K562 (cell line): ENCODE data around the gene CLCN6. TPM values are rescaled to one million over a fixed set of nuclear protein-coding genes. Genes with fewer than 3 reads are reported as not detected.

Experiments
- ATAC-seq: fragments of 200-7000 bp; cut with Tn5 transposase; 3 replicates; pipeline ENCODE4 v1.9.1; 2020; ENCODE audit warnings: moderate library complexity
- BruUV-seq: library from RNA; stranded (reverse); fragments of 400-500 nt; replicated peaks from 2 replicates; lab custom pipeline; 2021; lab: Mats Ljungman, UMichigan
- CTCF ChIA-PET: fragments of 300-600 bp; formaldehyde crosslinking; extraction: SDS; loops from one replicate; lab custom pipeline; 2021; ENCODE audit warnings: low intra/inter-chr PET ratio; lab: Yijun Ruan, JAX
- POLR2A ChIA-PET: fragments of 300-600, 350-650 bp; sonication (Branson Sonifier 250); formaldehyde crosslinking; extraction: SDS; loops from one replicate; lab custom pipeline; 2021; ENCODE audit warnings: antibody characterized with exemption, inconsistent platforms; lab: Yijun Ruan, JAX
- DNase-seq, 4 experiments: peaks; one replicate each; pipeline versions ENCODE4 v3.0.0 to v3.0.0-alpha.2; 2011 to 2018; ENCODE audit warnings: low spot score in 3 of 4, mixed read lengths in 3 of 4; ENCODE audit errors: extremely low read depth in 1 of 4
- FAIRE-seq: peaks from 2 replicates; lab custom pipeline; 2011; peaks lifted over from hg19 to GRCh38; lab: Jason Lieb, UNC
- H2AFZ ChIP-seq: 2 replicates; pipeline ENCODE4 v1.6.0; 2011; ENCODE audit warnings: low read depth, low read length, control low read depth, inconsistent platforms
- H3K27ac ChIP-seq: fragments of 200-600 bp; 3 replicates; pipeline ENCODE4 v1.8.0; 2011; ENCODE audit warnings: low read depth, mild to moderate bottlenecking, control low read depth, inconsistent platforms, low read length, moderate library complexity, mixed read lengths; ENCODE audit errors: extremely low read depth
- H3K27me3 ChIP-seq, 2 experiments: fragments of 300-600 bp in 1 of 2; 2 replicates in 1 of 2; 3 replicates in 1 of 2; pipeline versions ENCODE4 v1.6.0 to v1.8.0; 2011; ENCODE audit warnings: inconsistent platforms in 2 of 2, low read length in 2 of 2, mild to moderate bottlenecking in 1 of 2, mixed read lengths in 1 of 2, moderate library complexity in 1 of 2; ENCODE audit not compliant: control insufficient read depth in 2 of 2, insufficient read depth in 2 of 2
- H3K36me3 ChIP-seq: fragments of 300-600 bp; 3 replicates; pipeline ENCODE4 v1.8.0; 2011; ENCODE audit warnings: mild to moderate bottlenecking, low read length, inconsistent platforms; ENCODE audit not compliant: control insufficient read depth, insufficient read depth
- H3K4me1 ChIP-seq, 2 experiments: fragments of 200-600 bp in 1 of 2; replicated peaks in 1 of 2; 2 replicates in 1 of 2; 3 replicates in 1 of 2; pipeline versions ENCODE4 v1.5.1 to v1.8.0; 2011; ENCODE audit warnings: inconsistent platforms in 2 of 2, low read length in 2 of 2, mild to moderate bottlenecking in 1 of 2, mixed read lengths in 1 of 2, moderate library complexity in 1 of 2; ENCODE audit not compliant: control insufficient read depth in 2 of 2, insufficient read depth in 2 of 2
- H3K4me2 ChIP-seq: 2 replicates; pipeline ENCODE4 v1.6.1; 2011; ENCODE audit warnings: low read length, control low read depth, inconsistent platforms, mixed read lengths; ENCODE audit not compliant: insufficient read depth
- H3K4me3 ChIP-seq: fragments of 200-600 bp; sonication (generic), shearing (Covaris generic); 2 replicates; pipeline ENCODE4 v1.5.1; 2016; ENCODE audit warnings: control low read depth, inconsistent platforms
- H3K79me2 ChIP-seq: fragments of 200-600 bp; 3 replicates; pipeline ENCODE4 v1.8.0; 2011; ENCODE audit warnings: low read length, inconsistent platforms; ENCODE audit not compliant: control insufficient read depth, insufficient read depth
- H3K9ac ChIP-seq, 2 experiments: 2 replicates each; pipeline versions ENCODE4 v1.6.0 to v1.6.1; 2011; ENCODE audit warnings: low read depth in 2 of 2, low read length in 2 of 2, control low read depth in 1 of 2, inconsistent platforms in 1 of 2, mild to moderate bottlenecking in 1 of 2, mixed read lengths in 1 of 2; ENCODE audit not compliant: insufficient read depth in 1 of 2
- H3K9me1 ChIP-seq: one replicate; pipeline ENCODE4 v1.6.0; 2011; ENCODE audit warnings: inconsistent platforms, mild to moderate bottlenecking, low read length, moderate library complexity; ENCODE audit not compliant: control insufficient read depth, insufficient read depth
- H3K9me3 ChIP-seq: replicated peaks from 2 replicates; pipeline ENCODE4 v1.5.1; 2011; ENCODE audit warnings: low read depth, low read length, inconsistent platforms; ENCODE audit not compliant: control insufficient read depth, insufficient read depth
- H4K20me1 ChIP-seq: replicated peaks from 2 replicates; pipeline ENCODE4 v1.6.1; 2011; ENCODE audit warnings: low read length, inconsistent platforms, mixed read lengths; ENCODE audit not compliant: control insufficient read depth, insufficient read depth
- RBM22 ChIP-seq: fragments of 200-400 bp; formaldehyde crosslinking; IDR thresholded peaks from 2 replicates; pipeline ENCODE4 v1.6.1; 2018; ENCODE audit warnings: low read length, low read depth; ENCODE audit not compliant: poor library complexity, severe bottlenecking
- SAFB ChIP-seq: fragments of 200-400 bp; formaldehyde crosslinking; IDR thresholded peaks from 2 replicates; pipeline ENCODE4 v1.6.1; 2017; ENCODE audit warnings: low read depth, low read length, borderline replicate concordance
- SIN3A ChIP-seq, 2 experiments: fragments of 150-350 bp in 1 of 2; IDR thresholded peaks; 2 replicates each; pipeline ENCODE4 v1.6.1; 2011 to 2016; ENCODE audit warnings: borderline replicate concordance in 2 of 2, low read depth in 2 of 2, low read length in 2 of 2, mild to moderate bottlenecking in 2 of 2, moderate library complexity in 2 of 2; ENCODE audit not compliant: control insufficient read depth in 1 of 2
- ZNF134 ChIP-seq: fragments of 250-450 bp; sonication (Bioruptor Pico); conservative IDR thresholded peaks from 2 replicates; pipeline ENCODE4 v1.4.0; 2020
- WGBS: fragments of 100-300 bp; shearing (Covaris generic); methylation state at CpG from one replicate; pipeline ENCODE4 v1.1.6; 2016; ENCODE audit warnings: low coverage, mixed read lengths; ENCODE audit not compliant: insufficient coverage; ENCODE audit errors: missing lambda C conversion rate; 5-methylcytosine and 5-hydroxymethylcytosine counted together
- in situ Hi-C: fragments of 300-500 bp; cut with MboI; formaldehyde crosslinking; loops from 4 replicates; pipeline ENCODE4 v1.15.0; 2018; ENCODE audit warnings: inconsistent platforms, mixed read lengths
- intact Hi-C: fragments of 100-400 bp; cut with micrococcal nuclease; formaldehyde crosslinking; loops from 2 replicates; pipeline ENCODE4 v1.14.2; 2022
- polyA plus RNA-seq, 8 experiments: library from polyadenylated mRNA; depleted of rRNA in 4 of 8; stranded (reverse) in 5 of 8; unstranded in 3 of 8; fragments of >200 nt; fragmentation: Nextera tagmentation in 2 of 8; fragmentation: Illumina TruSeq in 1 of 8; extraction: Ambion mirVana in 2 of 8; extraction: Trizol in 1 of 8; gene quantifications; 2 replicates each; pipeline versions ENCODE4 v1.2.1 to v1.2.3, GENCODE V29; 2011 to 2014; ENCODE audit warnings: inconsistent platforms in 1 of 8, missing spikeins in 1 of 8
- total RNA-seq, 7 experiments: library from RNA; depleted of rRNA in 6 of 7; stranded (reverse); fragments of >200 nt in 6 of 7; fragmentation: Illumina TruSeq in 2 of 7; extraction: Trizol in 2 of 7; gene quantifications; 2 replicates each; pipeline versions ENCODE4 v1.2.1 to v1.2.3, GENCODE V29; 2011 to 2021; ENCODE audit warnings: low replicate concordance in 1 of 7
- TF ChIP-seq, protein P1 (sequence below): IDR thresholded peaks from 3 replicates; pipeline ENCODE4 v1.6.1; 2011; ENCODE audit warnings: borderline replicate concordance, mild to moderate bottlenecking; ENCODE audit not compliant: insufficient read length, insufficient read depth
- TF ChIP-seq, protein P2 (sequence below): fragments of 200-800 bp; sonication (Bioruptor generic); IDR thresholded peaks from 2 replicates; pipeline ENCODE4 v1.6.1; 2016; ENCODE audit warnings: missing genetic modification characterization, missing compliant biosample characterization
- TF ChIP-seq, protein P3 (sequence below): fragments of 250-450 bp; sonication (Bioruptor Pico); IDR thresholded peaks from 2 replicates; pipeline ENCODE4 v1.8.0; 2022; ENCODE audit warnings: moderate library complexity, mild to moderate bottlenecking, inconsistent platforms
- TF ChIP-seq, protein P4 (sequence below): fragments of 200-400 bp; formaldehyde crosslinking; IDR thresholded peaks from 2 replicates; pipeline ENCODE4 v1.6.1; 2017; ENCODE audit warnings: mild to moderate bottlenecking, low read depth, low read length, moderate library complexity

The CLCN6 gene
- total and polyA plus RNA-seq, 9 of the 15 experiments (the other 6 are each of a cell fraction or from before 2014, with no cell fraction given) = 2.0 to 21.8 (median 13.6) TPM

DNA sequence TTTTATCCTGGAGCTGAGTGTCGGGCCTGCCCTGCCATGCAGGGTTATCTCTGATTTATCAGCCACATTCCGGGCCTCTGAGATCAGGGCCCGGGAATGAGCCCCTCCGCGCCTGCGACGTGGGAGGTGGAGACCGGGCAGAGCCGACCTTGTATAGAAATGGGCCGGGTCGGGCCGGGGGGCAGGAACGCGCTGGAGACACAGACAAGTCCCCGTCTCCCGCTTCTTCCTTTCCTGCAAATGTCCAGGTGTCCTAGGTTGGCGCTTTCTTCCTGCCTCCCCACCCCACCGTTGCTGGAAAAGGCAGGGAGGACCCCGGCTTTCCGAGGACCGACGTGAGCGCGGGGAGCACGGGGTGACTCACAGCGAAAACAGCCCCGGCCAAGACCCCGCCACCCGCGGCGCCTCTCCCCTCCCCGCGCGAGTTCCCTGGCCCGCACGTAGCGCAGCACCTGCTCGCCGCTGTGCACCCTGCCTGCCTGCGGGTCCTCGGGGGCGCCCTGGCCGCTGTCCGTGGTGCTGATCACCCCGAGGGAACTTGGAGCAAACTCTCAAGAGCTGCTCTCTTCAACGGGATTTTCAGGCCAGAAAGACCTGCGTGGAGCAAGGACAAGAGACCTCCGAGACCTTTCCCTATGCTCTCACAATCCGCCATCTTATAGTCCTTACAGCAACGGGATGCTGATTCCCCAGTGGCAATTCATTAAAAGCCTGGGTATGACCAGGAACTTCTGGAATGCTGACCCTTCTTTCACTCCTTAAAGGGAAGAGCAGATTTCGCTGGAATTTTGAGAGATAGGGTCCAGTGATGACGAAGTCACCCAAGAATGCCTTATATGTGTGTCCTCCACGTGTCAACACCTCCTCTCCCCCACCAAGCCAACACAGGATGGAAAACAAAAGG, 53.2 kb downstream of the CLCN6 start:
- Histone ChIP-seq H3K4me3 (no peak overlapping the region), H3K9me1 (no peaks in the 10 kb centered on the region), H3K9me3 (no peaks in the 10 kb centered on the region), H2AFZ (no peak overlapping the region), H3K79me2 (no peaks in the 10 kb centered on the region), H3K27ac (no peak overlapping the region), H4K20me1 (peaks cover 16% of the 10 kb centered on the region), H3K9ac (no peak overlapping the region), H3K4me2 (no peak overlapping the region), H3K27me3 (peaks cover 40 to 45% of the 10 kb centered on the region in 2 experiments; a peak in 4 of 5 replicates), H3K36me3 (no peaks in the 10 kb centered on the region), H3K4me1 (peaks cover 0 to 10% of the 10 kb centered on the region in 2 experiments; a peak in 2 of 5 replicates)
- DNase-seq (peak; percentile 89 to 97 (median 94)), ATAC-seq (peak; percentile 99), FAIRE-seq (peak; percentile 74)
- in situ Hi-C loops (no loop called here), intact Hi-C loops (no loop called here)
- ChIA-PET POLR2A (interaction anchor here (0.6 to 1.6 kb wide), 6 partner anchors 11 to 195 kb away, joined by 3 to 17 read pairs (median 3); partner anchors contain the start of genes FBXO6 and NPPA), CTCF (no interaction called here)
- no TSS peak for BruUV-seq
- 1% methylated on average over 52 of the region's 53 CpGs for WGBS
- TF ChIP-seq SIN3A (IDR thresholded peaks at IDR 0.05; ENCODE audit: borderline replicate concordance in 2 of 2, control insufficient read depth in 1 of 2, low read depth in 2 of 2, low read length in 2 of 2) (peak; percentile 89 to 97), RBM22 (no peak), SAFB (0 out of 2 replicates have a peak, but pooled peaks have one; percentile 59), ZNF134 (CRISPR knock-in tag) (no peak)
- TF ChIP-seq, protein P1, sequence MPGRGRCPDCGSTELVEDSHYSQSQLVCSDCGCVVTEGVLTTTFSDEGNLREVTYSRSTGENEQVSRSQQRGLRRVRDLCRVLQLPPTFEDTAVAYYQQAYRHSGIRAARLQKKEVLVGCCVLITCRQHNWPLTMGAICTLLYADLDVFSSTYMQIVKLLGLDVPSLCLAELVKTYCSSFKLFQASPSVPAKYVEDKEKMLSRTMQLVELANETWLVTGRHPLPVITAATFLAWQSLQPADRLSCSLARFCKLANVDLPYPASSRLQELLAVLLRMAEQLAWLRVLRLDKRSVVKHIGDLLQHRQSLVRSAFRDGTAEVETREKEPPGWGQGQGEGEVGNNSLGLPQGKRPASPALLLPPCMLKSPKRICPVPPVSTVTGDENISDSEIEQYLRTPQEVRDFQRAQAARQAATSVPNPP = no peak
- TF ChIP-seq, protein P2, sequence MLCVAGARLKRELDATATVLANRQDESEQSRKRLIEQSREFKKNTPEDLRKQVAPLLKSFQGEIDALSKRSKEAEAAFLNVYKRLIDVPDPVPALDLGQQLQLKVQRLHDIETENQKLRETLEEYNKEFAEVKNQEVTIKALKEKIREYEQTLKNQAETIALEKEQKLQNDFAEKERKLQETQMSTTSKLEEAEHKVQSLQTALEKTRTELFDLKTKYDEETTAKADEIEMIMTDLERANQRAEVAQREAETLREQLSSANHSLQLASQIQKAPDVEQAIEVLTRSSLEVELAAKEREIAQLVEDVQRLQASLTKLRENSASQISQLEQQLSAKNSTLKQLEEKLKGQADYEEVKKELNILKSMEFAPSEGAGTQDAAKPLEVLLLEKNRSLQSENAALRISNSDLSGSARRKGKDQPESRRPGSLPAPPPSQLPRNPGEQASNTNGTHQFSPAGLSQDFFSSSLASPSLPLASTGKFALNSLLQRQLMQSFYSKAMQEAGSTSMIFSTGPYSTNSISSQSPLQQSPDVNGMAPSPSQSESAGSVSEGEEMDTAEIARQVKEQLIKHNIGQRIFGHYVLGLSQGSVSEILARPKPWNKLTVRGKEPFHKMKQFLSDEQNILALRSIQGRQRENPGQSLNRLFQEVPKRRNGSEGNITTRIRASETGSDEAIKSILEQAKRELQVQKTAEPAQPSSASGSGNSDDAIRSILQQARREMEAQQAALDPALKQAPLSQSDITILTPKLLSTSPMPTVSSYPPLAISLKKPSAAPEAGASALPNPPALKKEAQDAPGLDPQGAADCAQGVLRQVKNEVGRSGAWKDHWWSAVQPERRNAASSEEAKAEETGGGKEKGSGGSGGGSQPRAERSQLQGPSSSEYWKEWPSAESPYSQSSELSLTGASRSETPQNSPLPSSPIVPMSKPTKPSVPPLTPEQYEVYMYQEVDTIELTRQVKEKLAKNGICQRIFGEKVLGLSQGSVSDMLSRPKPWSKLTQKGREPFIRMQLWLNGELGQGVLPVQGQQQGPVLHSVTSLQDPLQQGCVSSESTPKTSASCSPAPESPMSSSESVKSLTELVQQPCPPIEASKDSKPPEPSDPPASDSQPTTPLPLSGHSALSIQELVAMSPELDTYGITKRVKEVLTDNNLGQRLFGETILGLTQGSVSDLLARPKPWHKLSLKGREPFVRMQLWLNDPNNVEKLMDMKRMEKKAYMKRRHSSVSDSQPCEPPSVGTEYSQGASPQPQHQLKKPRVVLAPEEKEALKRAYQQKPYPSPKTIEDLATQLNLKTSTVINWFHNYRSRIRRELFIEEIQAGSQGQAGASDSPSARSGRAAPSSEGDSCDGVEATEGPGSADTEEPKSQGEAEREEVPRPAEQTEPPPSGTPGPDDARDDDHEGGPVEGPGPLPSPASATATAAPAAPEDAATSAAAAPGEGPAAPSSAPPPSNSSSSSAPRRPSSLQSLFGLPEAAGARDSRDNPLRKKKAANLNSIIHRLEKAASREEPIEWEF (CRISPR knock-in tag) = no peak
- TF ChIP-seq, protein P3, sequence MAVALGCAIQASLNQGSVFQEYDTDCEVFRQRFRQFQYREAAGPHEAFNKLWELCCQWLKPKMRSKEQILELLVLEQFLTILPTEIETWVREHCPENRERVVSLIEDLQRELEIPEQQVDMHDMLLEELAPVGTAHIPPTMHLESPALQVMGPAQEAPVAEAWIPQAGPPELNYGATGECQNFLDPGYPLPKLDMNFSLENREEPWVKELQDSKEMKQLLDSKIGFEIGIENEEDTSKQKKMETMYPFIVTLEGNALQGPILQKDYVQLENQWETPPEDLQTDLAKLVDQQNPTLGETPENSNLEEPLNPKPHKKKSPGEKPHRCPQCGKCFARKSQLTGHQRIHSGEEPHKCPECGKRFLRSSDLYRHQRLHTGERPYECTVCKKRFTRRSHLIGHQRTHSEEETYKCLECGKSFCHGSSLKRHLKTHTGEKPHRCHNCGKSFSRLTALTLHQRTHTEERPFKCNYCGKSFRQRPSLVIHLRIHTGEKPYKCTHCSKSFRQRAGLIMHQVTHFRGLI (CRISPR knock-in tag) = 0 out of 2 replicates have a peak, but pooled peaks have one; percentile 13
- TF ChIP-seq, protein P4, sequence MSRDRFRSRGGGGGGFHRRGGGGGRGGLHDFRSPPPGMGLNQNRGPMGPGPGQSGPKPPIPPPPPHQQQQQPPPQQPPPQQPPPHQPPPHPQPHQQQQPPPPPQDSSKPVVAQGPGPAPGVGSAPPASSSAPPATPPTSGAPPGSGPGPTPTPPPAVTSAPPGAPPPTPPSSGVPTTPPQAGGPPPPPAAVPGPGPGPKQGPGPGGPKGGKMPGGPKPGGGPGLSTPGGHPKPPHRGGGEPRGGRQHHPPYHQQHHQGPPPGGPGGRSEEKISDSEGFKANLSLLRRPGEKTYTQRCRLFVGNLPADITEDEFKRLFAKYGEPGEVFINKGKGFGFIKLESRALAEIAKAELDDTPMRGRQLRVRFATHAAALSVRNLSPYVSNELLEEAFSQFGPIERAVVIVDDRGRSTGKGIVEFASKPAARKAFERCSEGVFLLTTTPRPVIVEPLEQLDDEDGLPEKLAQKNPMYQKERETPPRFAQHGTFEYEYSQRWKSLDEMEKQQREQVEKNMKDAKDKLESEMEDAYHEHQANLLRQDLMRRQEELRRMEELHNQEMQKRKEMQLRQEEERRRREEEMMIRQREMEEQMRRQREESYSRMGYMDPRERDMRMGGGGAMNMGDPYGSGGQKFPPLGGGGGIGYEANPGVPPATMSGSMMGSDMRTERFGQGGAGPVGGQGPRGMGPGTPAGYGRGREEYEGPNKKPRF = no peak
